Lung (tissue), 13 donors: ENCODE results near the gene UBA6. TPM values are rescaled to one million over a fixed set of nuclear protein-coding genes. Genes with fewer than 3 reads are reported as not detected.

Experiments
- ATAC-seq: fragments of 200-7000 bp; cut with Tn5 transposase; one replicate; pipeline ENCODE4 v1.9.1; 2020; ENCODE audit warnings: moderate number of reproducible peaks; ENCODE audit not compliant: insufficient read depth, low FRiP score
- DNase-seq, 3 donors: peaks; one replicate each; pipeline ENCODE4 v3.0.0-alpha.2; 2013 to 2017
- H3K27ac ChIP-seq, 2 donors: one replicate each; pipeline ENCODE4 v1.5.1; 2013; ENCODE audit warnings: mild to moderate bottlenecking in 2 of 2, moderate library complexity in 2 of 2, control low read depth in 1 of 2, inconsistent platforms in 1 of 2, low read depth in 1 of 2, low read length in 1 of 2
- H3K27me3 ChIP-seq, 3 donors: one replicate each; pipeline ENCODE4 v1.5.1; 2013; ENCODE audit warnings: low read length in 2 of 3; ENCODE audit not compliant: control insufficient read depth in 3 of 3, insufficient read depth in 3 of 3
- H3K36me3 ChIP-seq, 4 donors: one replicate each; pipeline ENCODE4 v1.5.1; 2013; ENCODE audit warnings: low read length in 4 of 4, mild to moderate bottlenecking in 1 of 4, moderate library complexity in 1 of 4; ENCODE audit not compliant: control insufficient read depth in 4 of 4, insufficient read depth in 4 of 4
- H3K4me1 ChIP-seq, 5 donors: one replicate each; pipeline ENCODE4 v1.5.1; 2013; ENCODE audit warnings: low read length in 5 of 5, mild to moderate bottlenecking in 2 of 5, moderate library complexity in 1 of 5; ENCODE audit not compliant: control insufficient read depth in 5 of 5, insufficient read depth in 5 of 5
- H3K4me3 ChIP-seq: one replicate; pipeline ENCODE4 v1.5.1; 2013; ENCODE audit warnings: mild to moderate bottlenecking, control low read depth, moderate library complexity
- H3K9ac ChIP-seq, 2 donors: one replicate each; pipeline ENCODE4 v1.5.1; 2013; ENCODE audit warnings: low read length in 2 of 2, control low read depth in 1 of 2; ENCODE audit not compliant: insufficient read depth in 1 of 2
- H3K9me3 ChIP-seq, 4 donors: one replicate each; pipeline ENCODE4 v1.5.1; 2013; ENCODE audit warnings: low read length in 3 of 4, mild to moderate bottlenecking in 1 of 4, moderate library complexity in 1 of 4; ENCODE audit not compliant: control insufficient read depth in 4 of 4, insufficient read depth in 3 of 4
- polyA plus RNA-seq, 2 donors: library from polyadenylated mRNA; stranded (reverse); fragments of 200-250 nt; gene quantifications; one replicate each; pipeline ENCODE4 v1.2.1, GENCODE V29; 2013
- small RNA-seq: library from RNA; depleted of rRNA; stranded (forward); fragments of <200 nt; gene quantifications from one replicate; pipeline ENCODE3, GENCODE V24; 2014; ENCODE audit warnings: low replicate concordance
- total RNA-seq, 2 donors: library from RNA; depleted of rRNA in 1 of 2; stranded (reverse); fragments of >200 nt in 1 of 2; gene quantifications; one replicate each; pipeline ENCODE4 v1.2.1, GENCODE V29; 2014 to 2021
- TF ChIP-seq, protein P1 (sequence below): IDR thresholded peaks from 2 replicates; pipeline ENCODE4 v1.5.1; 2012; ENCODE audit warnings: mild to moderate bottlenecking; ENCODE audit errors: control extremely low read depth, extremely low read depth
- donor health status: control.
- donor health status: control.
- donor health status: Bipolar disorder and iron deficiency.
- donor health status: healthy.
- donor health status: DM: yes; HTN: yes; CAD: no.

The UBA6 gene
- total and polyA plus RNA-seq, 4 donors, result 6.4 to 67.0 (median 28.0) TPM

DNA sequence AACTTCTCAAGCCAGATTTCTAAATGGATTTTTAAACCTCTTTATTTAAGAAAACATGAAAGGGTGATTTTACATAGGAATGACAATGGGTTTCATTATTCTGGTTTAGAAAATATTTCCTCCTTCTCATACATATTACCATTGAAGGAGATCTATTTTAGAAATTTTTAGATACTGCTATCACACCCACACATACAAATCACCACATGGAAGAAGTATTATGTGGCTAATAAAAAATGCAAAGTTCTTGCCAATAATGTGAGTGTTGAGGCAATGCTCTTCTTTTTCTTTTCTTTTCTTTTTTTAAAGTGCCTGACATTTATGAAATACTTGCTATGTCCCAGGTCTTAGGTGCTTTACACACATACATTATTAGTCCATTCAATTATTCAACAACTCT lies 135.7 kb downstream of the UBA6 start:
- H3K4me3 ChIP-seq, result no peak overlapping the region
- no peaks in the 10 kb centered on the region for H3K36me3 ChIP-seq
- DNase-seq, result no peak
- H3K27me3 ChIP-seq, result no peaks in the 10 kb centered on the region
- H3K27ac ChIP-seq, result no peak overlapping the region
- TF ChIP-seq, protein P1, sequence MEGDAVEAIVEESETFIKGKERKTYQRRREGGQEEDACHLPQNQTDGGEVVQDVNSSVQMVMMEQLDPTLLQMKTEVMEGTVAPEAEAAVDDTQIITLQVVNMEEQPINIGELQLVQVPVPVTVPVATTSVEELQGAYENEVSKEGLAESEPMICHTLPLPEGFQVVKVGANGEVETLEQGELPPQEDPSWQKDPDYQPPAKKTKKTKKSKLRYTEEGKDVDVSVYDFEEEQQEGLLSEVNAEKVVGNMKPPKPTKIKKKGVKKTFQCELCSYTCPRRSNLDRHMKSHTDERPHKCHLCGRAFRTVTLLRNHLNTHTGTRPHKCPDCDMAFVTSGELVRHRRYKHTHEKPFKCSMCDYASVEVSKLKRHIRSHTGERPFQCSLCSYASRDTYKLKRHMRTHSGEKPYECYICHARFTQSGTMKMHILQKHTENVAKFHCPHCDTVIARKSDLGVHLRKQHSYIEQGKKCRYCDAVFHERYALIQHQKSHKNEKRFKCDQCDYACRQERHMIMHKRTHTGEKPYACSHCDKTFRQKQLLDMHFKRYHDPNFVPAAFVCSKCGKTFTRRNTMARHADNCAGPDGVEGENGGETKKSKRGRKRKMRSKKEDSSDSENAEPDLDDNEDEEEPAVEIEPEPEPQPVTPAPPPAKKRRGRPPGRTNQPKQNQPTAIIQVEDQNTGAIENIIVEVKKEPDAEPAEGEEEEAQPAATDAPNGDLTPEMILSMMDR, result no peak
- ATAC-seq, result no peak
- no peaks in the 10 kb centered on the region for H3K9me3 ChIP-seq
- no peaks in the 10 kb centered on the region for H3K4me1 ChIP-seq
- H3K9ac ChIP-seq, result no peak overlapping the region

Small RNA genes lying within 50 kb of the gene (small RNA-seq; reads per million reads assigned to genes)
- gene AC096720.1, result not detected
- not detected for gene RF00091

Other genes with a start within 250 kb of the UBA6 start
- gene CENPC, start 155.7 kb downstream of the UBA6 start, total RNA-seq, result 10 to 100 TPM; 15.1 to 57.1 TPM
- gene CENPC, start 155.7 kb downstream of the UBA6 start, polyA plus RNA-seq, result 1 to 10 TPM; 4.2 to 4.5 TPM
- 1 to 10 TPM in 1 of 2 donors, under 1 TPM in 1; 0.49 to 2.4 TPM for gene STAP1, start 142.4 kb downstream of the UBA6 start, total RNA-seq
- gene STAP1, start 142.4 kb downstream of the UBA6 start, polyA plus RNA-seq, result under 1 TPM; 0.39 to 0.63 TPM
- not detected for gene GNRHR, start 53.2 kb upstream of the UBA6 start, total RNA-seq
- not detected for gene GNRHR, start 53.2 kb upstream of the UBA6 start, polyA plus RNA-seq
- not detected for gene TMPRSS11D, start 182.8 kb upstream of the UBA6 start, total RNA-seq
- gene TMPRSS11D, start 182.8 kb upstream of the UBA6 start, polyA plus RNA-seq, result under 1 TPM; 0.04 to 0.09 TPM